ENCODE measurements around the gene TIGD1. TPM values are rescaled to one million over a fixed set of nuclear protein-coding genes. Genes with fewer than 3 reads are reported as not detected.

The TIGD1 gene
- total and polyA plus RNA-seq, 2 of the 13 experiments (the other 11 are each of a cell fraction or from before 2014, with no cell fraction given), result 3.5 to 9.5 TPM

GRCh38 chr2:232537079-232537478 is 13.3 kb downstream of the TIGD1 start:
- in situ Hi-C loops (cut with HindIII; ENCODE audit: extremely low pct_ligation_motif_present, low pct_unique_long_range_greater_than_20kb) (no loop called here), intact Hi-C loops (cut with micrococcal nuclease; ENCODE audit: unreplicated experiment) (loop anchor here (1.0 kb wide), 1 partner anchor 55 kb away; no protein-coding TSS in a partner anchor)
- ATAC-seq (peak; percentile 51), FAIRE-seq (no peak), DNase-seq (ENCODE audit: low spot score) (peak; percentile 48)
- Histone ChIP-seq H4K20me1 (ENCODE audit: insufficient read depth, low read length) (no peaks in the 10 kb centered on the region), H2AFZ (ENCODE audit: low read length) (no peak overlapping the region), H3K9me3 (ENCODE audit: low read length) (peaks cover 7% of the 10 kb centered on the region), H3K36me3 (replicated peaks in 1 of 2; ENCODE audit: control insufficient read depth in 1 of 2, insufficient read depth in 2 of 2, low read length in 2 of 2) (no peaks in the 10 kb centered on the region), H3K4me2 (ENCODE audit: low read depth, low read length) (no peak overlapping the region), H3K9ac (ENCODE audit: insufficient read depth, low read depth, low read length) (no peak overlapping the region), H3K4me3 (replicated peaks in 1 of 3; ENCODE audit: insufficient read depth in 1 of 3, low read depth in 2 of 3, low read length in 3 of 3) (no peak overlapping the region), H3K27me3 (ENCODE audit: control insufficient read depth in 1 of 2, insufficient read depth in 2 of 2, low read length in 2 of 2) (peaks cover 0 to 20% of the 10 kb centered on the region in 2 experiments; a peak in 2 of 5 replicates), H3K27ac (ENCODE audit: extremely low read length, insufficient read depth, low read length) (no peak overlapping the region), H3K79me2 (ENCODE audit: insufficient read depth, low read length) (no peaks in the 10 kb centered on the region), H3K4me1 (ENCODE audit: insufficient read depth, low read length) (0 out of 2 replicates have a peak, but pooled peaks cover 6% of the 10 kb centered on the region)
- 32% methylated on average over 4 of the region's 5 CpGs for WGBS (ENCODE audit: low lambda C conversion rate)
- CTCF ChIA-PET (ENCODE audit: low intra/inter-chr PET ratio, low total read pairs), result no interaction called here
- POLR2A ChIA-PET, result no interaction called here
- no TSS peak for BruUV-seq (replicated peaks)
- TF ChIP-seq MXI1 (IDR thresholded peaks at IDR 0.05; ENCODE audit: borderline replicate concordance, low read depth, low read length) (no peak), ZNF691 (CRISPR knock-in tag; IDR thresholded peaks at IDR 0.05; ENCODE audit: borderline replicate concordance, low read depth) (peak; percentile 64; the same call in 1 of the 2 replicates), FOXO4 (CRISPR knock-in tag; conservative IDR thresholded peaks at IDR 0.05) (0 out of 2 replicates have a peak, but pooled peaks have one; percentile 73), RAD21 (CRISPR knock-in tag; IDR thresholded peaks at IDR 0.05) (peak; percentile 32; the same call in 1 of the 2 replicates), ZUFSP (CRISPR knock-in tag; IDR thresholded peaks at IDR 0.05; ENCODE audit: borderline replicate concordance) (no peak), TCF12 (IDR thresholded peaks at IDR 0.05) (no peak), TCF12 (CRISPR knock-in tag; IDR thresholded peaks at IDR 0.05) (no peak), PAF1 (CRISPR knock-in tag; IDR thresholded peaks at IDR 0.05) (no peak), ETV6 (CRISPR knock-in tag; conservative IDR thresholded peaks at IDR 0.05) (no peak), ZNF639 (CRISPR knock-in tag; conservative IDR thresholded peaks at IDR 0.05) (no peak), KLF11 (CRISPR knock-in tag; IDR thresholded peaks at IDR 0.05) (no peak), ZMYM4 (CRISPR knock-in tag; IDR thresholded peaks at IDR 0.05) (no peak), ARID4A (CRISPR knock-in tag; IDR thresholded peaks at IDR 0.05; ENCODE audit: borderline replicate concordance) (no peak), ZKSCAN5 (CRISPR knock-in tag; IDR thresholded peaks at IDR 0.05) (no peak), ZNF292 (CRISPR knock-in tag; IDR thresholded peaks at IDR 0.05; ENCODE audit: borderline replicate concordance, low read depth) (no peak)
